Frontal cortex (tissue), 4 donors: Measurements from ENCODE around the gene ACTN1. TPM values are rescaled to one million over a fixed set of nuclear protein-coding genes. Genes with fewer than 3 reads are reported as not detected.
"Not testable (repeated sequence)": the region's sequence is repeated elsewhere in the genome, so short reads cannot be mapped to it uniquely, and the experiment has no call there.

Experiments used
- DNase-seq, 2 donors: peaks; one replicate each; pipeline ENCODE4 v3.0.0; 2012; ENCODE audit warnings: low spot score in 2 of 2
- FAIRE-seq: peaks from 2 replicates; lab custom pipeline; 2012; peaks lifted over from hg19 to GRCh38; lab: Jason Lieb, UNC
- total RNA-seq: library from RNA; depleted of rRNA; stranded (reverse); fragments of >200 nt; gene quantifications from one replicate; pipeline ENCODE4 v1.2.3, GENCODE V29; 2014
- donor health status: control.
- donor health status: control.
- donor health status: control.

ACTN1 gene
- total RNA-seq, result 15.1 TPM

- peak; percentile 87 to 92 for DNase-seq
Measured at GRCh38 chr14:68979021-68979721, at the start of gene ACTN1. Gene ACTN1 (minus strand): TSS chr14:68979302. CDS start chr14:68979056, 246 bp downstream.

DNA sequence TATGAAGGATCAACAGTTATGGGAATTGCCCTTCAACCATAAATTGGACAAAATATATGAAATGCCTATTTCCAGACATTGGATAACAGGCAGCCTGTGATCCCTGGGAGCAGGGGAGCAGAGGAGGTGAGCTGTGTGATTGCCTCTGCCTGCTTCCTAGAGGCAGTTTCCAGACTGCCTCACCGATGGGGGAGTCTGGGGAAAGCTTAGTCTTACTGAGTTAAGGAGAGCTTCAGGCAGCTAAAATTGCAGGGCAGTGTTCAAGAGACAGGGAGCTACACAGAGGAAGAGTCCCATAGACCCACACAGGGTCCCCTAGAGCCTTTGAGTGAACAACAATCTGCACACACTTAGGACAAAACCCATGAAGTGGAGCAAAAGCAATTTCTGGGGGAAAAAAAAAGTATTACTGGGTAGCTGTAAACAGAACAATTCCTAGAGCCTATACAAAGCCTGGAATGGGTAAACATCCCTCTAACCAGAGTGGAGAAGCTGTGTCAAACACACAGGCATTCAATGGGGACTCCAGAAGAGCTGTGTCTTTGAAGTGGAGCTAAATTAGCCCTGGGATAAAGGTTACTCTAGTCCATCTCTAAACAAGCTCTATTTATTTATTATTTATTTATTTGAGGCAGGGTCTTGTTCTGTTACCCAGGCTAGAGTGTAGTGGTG lies 48.3 kb upstream of the ACTN1 start:
- FAIRE-seq, result no peak
- DNase-seq, result no peak

More at GRCh38 chr14:68979021-68979721, at the start of gene ACTN1:
- FAIRE-seq, result no peak

GRCh38 chr14:69023035-69023434 lies 43.9 kb upstream of the ACTN1 start:
- DNase-seq, result no peak
- FAIRE-seq, result no peak

DNA sequence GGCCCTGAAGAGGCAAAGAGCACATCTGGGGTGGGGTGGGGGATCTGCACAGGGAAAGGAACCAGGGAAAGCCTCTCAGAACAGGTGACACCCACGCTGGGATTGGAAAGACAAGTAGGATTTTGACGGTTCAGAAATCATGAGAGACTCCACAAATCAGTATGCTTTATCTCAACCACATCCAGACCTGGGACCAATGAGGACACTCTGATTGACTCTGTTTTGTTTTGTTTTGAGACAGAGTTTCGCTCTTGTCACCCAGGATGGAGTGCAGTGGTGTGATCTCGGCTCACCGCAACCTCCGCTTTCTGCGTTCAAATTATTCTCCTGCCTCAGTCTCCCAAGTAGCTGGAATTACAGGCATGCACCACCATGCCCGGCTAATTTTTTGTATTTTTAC lies 43.0 kb upstream of the ACTN1 start:
- DNase-seq, FAIRE-seq: not testable (repeated sequence)

- DNase-seq (no peak), FAIRE-seq (no peak)
Measured at GRCh38 chr14:69017706-69018105, 38.6 kb upstream of the ACTN1 start.

GRCh38 chr14:69014829-69015259 lies 35.7 kb upstream of the ACTN1 start:
- FAIRE-seq (no peak), DNase-seq (no peak)

DNA sequence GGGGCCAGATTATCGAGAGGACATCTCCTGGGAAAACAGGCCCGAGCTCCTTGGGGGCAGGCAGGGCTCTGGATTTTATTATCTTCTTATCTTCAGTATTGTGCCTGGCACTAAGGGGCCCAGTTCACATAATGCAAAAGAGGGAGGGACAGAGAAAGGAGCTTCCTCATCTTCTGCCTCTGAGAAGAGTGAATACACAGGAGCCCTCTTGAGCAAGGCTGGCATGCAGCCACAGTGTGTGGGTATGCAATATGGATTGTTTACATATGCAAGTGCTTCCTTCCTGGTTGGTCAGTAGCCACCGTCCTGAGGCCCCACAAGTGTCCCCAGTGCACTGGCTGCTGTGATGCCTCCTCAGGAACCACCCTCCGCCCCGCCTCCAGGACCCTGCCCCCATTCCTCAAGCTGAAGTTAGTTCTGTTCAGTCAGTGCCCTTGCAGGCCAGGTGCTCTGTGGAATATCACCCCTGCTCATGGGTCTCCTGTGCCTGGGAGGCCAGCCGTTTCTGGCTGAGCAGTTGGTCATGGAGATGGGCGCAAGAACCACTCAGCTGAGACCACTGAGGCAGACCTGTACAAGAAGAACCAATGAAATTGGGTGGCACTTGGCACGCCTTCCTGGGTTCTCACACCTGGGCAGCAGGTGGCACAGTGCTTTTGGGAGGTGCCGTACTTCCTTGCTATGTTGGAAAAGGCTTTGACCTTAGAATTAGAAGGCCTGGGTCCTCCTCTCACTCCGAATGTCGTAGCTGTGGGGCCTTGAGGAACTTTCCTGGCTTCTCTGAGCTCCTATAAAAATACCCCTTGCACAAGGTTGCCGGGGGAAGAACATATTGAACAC lies 35.1 kb upstream of the ACTN1 start:
- no peak for FAIRE-seq
- DNase-seq, result no peak

DNA sequence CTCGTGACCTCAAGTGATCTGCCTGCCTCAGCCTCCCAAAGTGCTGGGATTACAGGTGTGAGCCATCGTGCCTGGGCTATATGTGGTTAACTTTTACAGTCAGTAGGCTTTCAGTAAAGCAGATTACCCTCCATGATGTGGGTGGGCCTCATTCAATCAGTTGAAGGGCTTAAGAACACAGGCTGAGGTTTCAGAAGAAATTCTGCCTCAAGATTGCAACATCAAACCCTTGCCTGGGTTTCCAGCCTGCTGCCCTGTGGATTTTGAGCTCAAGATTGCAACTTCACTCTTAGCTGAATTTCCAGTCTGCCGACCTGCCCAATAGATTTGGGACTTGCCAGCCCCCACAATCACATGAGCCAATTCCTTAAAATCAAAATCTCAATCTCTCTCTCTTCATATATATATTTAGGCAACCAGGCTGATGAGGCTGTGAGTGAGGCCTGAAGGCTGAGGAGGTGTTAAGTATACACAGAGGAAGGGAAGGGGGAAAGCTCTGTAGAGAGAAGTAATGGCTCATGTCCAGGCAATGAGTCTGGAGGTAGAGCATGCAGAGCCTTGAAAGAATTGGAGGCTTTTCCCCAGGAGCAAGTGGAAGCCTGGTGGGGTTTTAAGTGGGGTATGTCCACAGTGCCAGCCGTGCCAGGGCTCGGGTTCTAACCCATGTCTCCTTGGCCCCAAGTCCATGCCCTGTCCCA lies 33.3 kb upstream of the ACTN1 start:
- FAIRE-seq (no peak), DNase-seq (no peak)

DNA sequence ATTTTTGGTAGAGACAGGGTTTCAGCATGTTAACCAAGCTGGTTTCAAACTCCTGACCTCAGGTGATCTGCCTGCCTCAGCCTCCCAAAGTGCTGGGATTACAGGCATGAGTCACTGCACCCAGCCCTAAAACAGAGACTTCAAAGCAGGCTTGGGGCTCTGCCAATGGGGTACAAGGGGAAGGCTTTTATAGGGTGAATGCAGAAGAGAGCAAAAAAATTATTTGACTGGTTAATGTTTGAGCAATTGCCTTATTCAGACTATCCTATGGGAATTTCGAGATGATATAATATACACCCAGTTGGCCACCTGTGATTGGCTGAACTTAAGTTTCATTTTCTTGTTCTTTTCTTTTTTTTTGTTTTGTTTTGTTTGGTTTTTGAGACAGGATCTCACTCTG lies 31.5 kb upstream of the ACTN1 start:
- DNase-seq (no peak), FAIRE-seq (no peak)

GRCh38 chr14:69008421-69008884 lies 29.4 kb upstream of the ACTN1 start:
- FAIRE-seq (no peak), DNase-seq (no peak)

DNA sequence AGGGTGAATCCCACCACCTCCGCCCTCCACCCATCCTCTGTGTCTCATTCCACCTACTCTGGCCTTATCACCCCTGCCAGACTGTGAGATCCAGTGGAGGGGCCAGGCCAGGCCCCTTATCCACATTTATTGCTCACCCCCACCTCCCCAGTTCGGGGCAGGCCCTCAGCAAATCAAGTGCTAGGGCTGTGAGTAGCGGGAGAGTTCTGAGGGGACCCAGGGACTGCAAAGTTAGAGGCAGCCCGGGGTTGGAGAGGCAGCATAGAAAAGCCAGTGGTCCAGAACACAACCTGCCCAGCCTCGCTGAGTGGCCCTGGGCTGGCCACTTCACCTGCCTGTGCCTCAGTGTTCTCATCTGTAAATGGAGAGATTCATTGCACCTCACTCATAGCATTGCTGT lies 27.2 kb upstream of the ACTN1 start:
- no peak for FAIRE-seq
- no peak for DNase-seq

- peak in 1 of 2 donors; percentile 47 for DNase-seq
- no peak for FAIRE-seq
Measured at GRCh38 chr14:69005432-69006148, 26.5 kb upstream of the ACTN1 start.

- DNase-seq (no peak), FAIRE-seq (no peak)
Measured at GRCh38 chr14:69004731-69005431, 25.8 kb upstream of the ACTN1 start.

DNA sequence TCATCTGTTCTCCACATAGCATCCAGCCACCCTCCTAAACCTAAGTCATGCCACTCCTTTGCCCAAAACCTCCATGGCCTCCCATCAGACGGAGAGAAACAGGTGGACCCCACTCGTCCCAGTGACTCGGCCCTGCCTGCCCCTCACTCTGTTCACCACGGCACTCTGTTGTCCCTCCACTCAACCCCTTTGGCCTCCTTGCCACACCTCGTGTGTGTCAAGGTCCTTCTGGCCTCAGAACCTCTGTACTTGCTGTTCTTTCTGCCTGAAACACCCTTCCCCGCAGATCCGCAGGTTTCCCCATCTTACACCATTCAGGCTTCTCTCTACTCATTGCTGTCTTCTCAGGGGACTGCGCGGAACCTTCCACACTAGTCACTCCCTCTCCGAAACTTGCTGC lies 24.5 kb upstream of the ACTN1 start:
- no peak for FAIRE-seq

GRCh38 chr14:69002069-69002468 lies 23.0 kb upstream of the ACTN1 start:
- FAIRE-seq (no peak), DNase-seq (no peak)

More for the DNA sequence above, 24.5 kb upstream of the ACTN1 start:
- DNase-seq, result no peak

DNA sequence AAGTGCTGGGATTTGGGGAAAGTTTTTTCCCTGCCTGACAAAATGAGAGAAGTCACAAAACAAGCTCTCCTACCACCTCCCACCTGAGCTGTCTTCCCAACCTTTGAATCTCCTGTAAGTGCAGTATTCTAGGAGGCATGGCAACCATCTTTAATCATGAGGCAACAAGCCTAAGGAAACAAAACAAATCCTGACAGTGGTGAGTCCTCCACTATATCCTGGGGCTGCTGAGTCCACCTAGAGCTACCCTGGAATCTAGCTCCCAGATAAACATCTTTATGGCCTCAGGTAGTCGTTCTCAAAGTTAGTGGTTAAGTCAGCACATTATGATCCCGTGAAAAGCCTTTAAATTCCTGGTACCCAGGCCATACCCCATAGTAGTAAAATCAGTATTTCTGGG lies 22.3 kb upstream of the ACTN1 start:
- DNase-seq (no peak), FAIRE-seq (no peak)

GRCh38 chr14:68998062-68998461 lies 19.0 kb upstream of the ACTN1 start:
- FAIRE-seq (no peak), DNase-seq (no peak)

- DNase-seq, result no peak
- FAIRE-seq, result no peak
Measured at GRCh38 chr14:68995731-68996130, 16.6 kb upstream of the ACTN1 start.

GRCh38 chr14:68994056-68994455 lies 15.0 kb upstream of the ACTN1 start:
- no peak for DNase-seq
- FAIRE-seq, result no peak
